AG10803 (cell line): Measurements from ENCODE around the gene INTS11.

ENCODE experiments used
- DNase-seq: peaks from one replicate; pipeline ENCODE4 v3.0.0; 2010; ENCODE audit warnings: low read depth
- H3K4me3 ChIP-seq: 2 replicates; pipeline ENCODE4 v1.5.1; 2011; ENCODE audit warnings: mild to moderate bottlenecking, low read length, control low read depth
- TF ChIP-seq, protein P1 (sequence below): conservative IDR thresholded peaks from 2 replicates; pipeline ENCODE4 v1.5.1; 2011; ENCODE audit warnings: mild to moderate bottlenecking, low read length, control low read depth, inconsistent platforms

The INTS11 gene

DNA sequence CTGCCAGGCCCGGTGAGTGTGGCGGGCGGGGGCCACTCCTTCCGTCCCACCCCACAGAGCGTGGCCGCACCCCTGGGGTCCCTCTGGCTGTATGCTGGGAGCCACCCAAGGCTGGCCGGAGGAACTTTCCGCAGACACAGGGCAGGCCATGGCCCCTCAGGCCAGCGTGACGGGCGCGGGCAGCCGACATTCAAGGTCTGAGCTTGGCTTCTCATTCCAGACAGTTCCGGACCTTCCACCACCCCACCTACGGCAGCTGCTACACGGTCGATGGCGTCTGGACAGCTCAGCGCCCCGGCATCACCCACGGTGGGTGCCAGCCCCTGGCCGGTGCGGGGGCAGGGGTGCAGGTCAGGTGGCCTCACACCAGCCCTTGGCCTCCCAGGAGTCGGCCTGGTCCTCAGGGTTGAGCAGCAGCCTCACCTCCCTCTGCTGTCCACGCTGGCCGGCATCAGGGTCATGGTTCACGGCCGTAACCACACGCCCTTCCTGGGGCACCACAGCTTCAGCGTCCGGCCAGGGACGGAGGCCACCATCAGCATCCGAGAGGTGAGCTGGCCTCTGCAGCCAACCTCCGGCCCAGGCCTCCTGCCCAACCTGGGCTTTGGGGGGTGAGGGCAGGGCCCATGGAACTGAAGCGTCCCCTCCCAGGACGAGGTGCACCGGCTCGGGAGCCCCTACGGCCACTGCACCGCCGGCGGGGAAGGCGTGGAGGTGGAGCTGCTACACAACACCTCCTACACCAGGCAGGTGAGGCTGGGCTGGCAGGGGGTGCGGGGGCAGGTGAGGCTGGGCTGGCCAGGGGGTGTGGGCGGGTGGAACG is 37.0 kb downstream of the INTS11 start:
- TF ChIP-seq, protein P1, sequence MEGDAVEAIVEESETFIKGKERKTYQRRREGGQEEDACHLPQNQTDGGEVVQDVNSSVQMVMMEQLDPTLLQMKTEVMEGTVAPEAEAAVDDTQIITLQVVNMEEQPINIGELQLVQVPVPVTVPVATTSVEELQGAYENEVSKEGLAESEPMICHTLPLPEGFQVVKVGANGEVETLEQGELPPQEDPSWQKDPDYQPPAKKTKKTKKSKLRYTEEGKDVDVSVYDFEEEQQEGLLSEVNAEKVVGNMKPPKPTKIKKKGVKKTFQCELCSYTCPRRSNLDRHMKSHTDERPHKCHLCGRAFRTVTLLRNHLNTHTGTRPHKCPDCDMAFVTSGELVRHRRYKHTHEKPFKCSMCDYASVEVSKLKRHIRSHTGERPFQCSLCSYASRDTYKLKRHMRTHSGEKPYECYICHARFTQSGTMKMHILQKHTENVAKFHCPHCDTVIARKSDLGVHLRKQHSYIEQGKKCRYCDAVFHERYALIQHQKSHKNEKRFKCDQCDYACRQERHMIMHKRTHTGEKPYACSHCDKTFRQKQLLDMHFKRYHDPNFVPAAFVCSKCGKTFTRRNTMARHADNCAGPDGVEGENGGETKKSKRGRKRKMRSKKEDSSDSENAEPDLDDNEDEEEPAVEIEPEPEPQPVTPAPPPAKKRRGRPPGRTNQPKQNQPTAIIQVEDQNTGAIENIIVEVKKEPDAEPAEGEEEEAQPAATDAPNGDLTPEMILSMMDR = no peak
- no peak overlapping the region for H3K4me3 ChIP-seq

DNA sequence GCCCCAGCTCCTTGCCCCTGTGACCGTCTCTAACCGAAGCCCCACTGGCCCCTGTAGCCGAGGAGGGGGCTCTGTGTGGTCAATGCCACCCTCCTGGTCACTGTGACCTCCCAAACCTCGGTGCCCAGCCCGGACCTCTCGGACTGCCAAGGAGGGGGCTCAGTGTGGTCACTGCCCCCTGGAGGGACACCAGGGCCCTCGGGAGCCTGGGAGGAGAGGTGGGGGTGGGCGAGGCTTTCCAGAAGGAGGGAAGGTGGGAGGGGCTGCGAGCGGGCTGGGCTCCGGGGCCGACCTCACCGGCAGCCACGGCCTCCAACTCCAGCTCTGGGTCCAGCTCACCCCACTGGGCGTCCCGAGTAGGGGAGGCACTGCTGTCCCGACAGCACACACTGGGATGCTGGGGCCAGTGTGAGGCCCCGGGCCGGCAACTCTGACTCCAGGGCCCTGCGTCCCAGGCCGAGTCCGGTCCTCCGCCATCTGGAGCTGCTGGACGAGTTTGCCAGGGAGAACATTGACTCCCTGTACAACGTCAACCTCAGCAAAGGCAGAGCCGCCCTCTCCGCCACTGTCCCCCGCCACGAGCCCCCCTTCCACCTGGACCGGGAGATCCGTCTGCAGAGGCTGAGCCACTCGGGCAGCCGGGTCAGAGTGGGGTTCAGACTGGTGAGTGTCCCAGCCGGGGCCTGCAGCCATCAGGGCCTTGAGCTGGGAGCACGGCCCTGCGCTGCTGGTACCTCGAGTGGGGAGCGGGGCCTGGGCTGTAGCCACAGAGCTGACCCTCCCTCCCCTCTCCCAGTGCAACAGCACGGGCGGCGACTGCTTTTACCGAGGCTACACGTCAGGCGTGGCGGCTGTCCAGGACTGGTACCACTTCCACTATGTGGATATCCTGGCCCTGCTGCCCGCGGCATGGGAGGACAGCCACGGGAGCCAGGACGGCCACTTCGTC is 37.9 kb downstream of the INTS11 start:
- TF ChIP-seq, protein P1 = no peak
- DNase-seq = no peak
- no peak overlapping the region for H3K4me3 ChIP-seq

More for the DNA sequence above, 37.0 kb downstream of the INTS11 start:
- DNase-seq = no peak

DNA sequence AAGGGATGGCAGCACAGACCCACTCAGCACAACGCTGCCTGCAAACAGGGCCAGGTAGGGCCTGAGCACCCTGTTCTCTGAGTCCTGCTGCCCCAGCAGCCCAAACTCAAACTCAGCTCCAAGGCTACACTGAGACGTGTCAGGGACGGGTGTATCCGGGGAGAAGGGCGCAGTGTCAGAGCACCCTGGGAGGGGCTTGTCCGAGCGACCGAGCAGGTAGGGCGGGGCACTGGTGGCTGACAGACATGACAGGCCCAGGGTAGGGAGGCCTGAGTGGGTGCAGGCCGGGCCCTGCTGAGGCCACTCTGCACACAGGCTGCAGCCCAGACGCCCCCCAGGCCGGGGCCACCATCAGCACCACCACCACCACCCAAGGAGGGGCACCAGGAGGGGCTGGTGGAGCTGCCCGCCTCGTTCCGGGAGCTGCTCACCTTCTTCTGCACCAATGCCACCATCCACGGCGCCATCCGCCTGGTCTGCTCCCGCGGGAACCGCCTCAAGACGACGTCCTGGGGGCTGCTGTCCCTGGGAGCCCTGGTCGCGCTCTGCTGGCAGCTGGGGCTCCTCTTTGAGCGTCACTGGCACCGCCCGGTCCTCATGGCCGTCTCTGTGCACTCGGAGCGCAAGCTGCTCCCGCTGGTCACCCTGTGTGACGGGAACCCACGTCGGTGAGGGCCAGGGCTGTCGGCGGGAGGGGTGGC is 38.7 kb downstream of the INTS11 start:
- DNase-seq = no peak
- no peak overlapping the region for H3K4me3 ChIP-seq
- TF ChIP-seq, protein P1 = no peak

DNA sequence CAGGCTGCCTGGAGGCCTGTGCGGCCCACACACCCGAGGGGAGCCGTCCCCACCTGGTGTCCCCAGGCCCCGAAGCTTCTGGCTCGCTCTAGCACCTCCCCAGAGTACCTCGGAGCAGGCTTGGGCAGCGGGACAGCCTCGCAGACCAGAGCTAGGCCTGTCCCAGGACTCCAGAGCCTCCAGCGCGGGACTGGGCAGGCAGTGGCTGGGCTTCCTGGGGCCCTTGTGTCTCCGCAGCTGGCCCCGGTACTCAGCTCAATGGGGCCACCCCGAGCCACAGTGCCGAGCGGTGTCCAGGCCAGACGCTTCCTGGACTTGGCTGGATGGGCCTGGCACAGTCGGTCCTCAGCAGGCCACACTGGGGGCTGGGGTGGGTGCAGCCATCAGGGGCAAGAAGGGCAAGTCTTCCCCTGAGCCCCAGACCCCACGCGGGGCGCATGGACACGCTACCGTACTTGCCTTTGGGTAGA is 39.3 kb downstream of the INTS11 start:
- TF ChIP-seq, protein P1 = no peak
- DNase-seq = no peak
- no peak overlapping the region for H3K4me3 ChIP-seq

DNA sequence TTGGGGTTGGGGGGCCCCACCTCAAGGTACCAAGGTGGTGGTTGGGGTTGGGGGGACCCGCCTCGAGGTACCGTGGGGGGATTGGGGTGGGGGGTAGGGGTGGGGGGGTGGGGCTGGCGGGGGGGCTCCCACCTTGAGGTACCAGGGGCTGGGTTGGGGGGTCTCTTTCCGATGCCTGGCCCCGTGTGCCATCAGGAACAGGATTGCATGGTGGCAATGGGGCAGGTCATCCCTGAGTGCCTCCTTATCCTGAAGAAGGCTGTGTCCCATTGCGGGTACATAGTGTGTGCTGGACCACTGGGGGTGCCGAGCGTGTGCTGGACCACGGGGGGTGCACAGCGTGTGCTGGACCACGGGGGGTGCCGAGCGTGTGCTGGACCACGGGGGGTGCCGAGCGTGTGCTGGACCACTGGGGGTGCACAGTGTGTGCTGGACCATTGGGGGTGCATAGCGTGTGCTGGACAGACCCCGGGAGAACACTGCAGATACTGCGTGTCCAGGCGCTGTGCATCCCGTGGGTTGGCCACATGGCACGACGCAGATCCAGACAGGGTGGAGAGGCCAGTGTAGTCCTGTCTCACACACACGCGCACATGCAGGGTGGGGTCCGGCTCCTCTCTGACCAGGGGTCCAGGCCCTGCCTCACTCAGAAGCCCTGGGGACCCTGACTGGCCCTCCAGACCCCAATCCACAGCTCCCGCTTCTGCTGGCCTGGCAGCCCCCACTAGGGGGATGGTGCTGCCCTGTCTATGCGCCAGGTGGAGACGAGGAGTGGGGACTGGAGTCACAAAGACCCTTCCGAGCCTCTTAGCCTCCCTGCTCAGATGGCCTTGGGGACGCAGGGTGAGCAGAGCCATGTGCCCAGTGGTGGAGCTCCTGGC is 40.0 kb downstream of the INTS11 start:
- H3K4me3 ChIP-seq = no peak overlapping the region
- no peak for DNase-seq
- TF ChIP-seq, protein P1 = no peak

DNA sequence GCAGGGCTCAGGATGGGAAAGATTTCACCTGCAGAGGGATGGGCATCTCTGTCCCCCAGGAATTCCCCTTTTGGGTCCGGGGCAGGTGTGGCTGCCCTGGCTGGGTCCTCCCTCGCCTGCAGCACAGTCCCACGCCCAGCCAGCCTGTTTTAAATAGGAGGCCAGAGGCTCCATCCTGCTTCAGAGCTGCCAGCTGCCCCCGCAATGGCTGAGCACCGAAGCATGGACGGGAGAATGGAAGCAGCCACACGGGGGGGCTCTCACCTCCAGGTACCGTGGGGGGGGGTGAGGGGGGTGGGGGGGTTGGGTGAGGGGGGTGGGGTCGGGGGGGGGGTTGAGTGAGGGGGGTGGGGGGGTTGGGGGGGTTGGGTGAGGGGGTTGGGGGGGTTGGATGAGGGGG is 40.6 kb downstream of the INTS11 start:
- no peak overlapping the region for H3K4me3 ChIP-seq
- no peak for DNase-seq
- TF ChIP-seq, protein P1 = no peak
